GM13976 (cell line): Measurements from ENCODE around the gene PKMYT1.

Experiments
- DNase-seq: peaks from one replicate; pipeline ENCODE4 v3.0.0; 2012; ENCODE audit warnings: low spot score
- in situ Hi-C: fragments of 300-500 bp; cut with MboI; formaldehyde crosslinking; loops from one replicate; pipeline ENCODE4 v1.12.0; 2022; ENCODE audit warnings: low sequenced_read_pairs, mixed read lengths, inconsistent platforms; ENCODE audit not compliant: unreplicated experiment
- TF ChIP-seq, protein P1 (sequence below): IDR thresholded peaks from 2 replicates; pipeline ENCODE4 v1.5.1; 2012; ENCODE audit warnings: borderline replicate concordance, mild to moderate bottlenecking; ENCODE audit not compliant: insufficient read depth; ENCODE audit errors: extremely low read depth, missing control alignments, control extremely low read depth

The PKMYT1 gene

DNA sequence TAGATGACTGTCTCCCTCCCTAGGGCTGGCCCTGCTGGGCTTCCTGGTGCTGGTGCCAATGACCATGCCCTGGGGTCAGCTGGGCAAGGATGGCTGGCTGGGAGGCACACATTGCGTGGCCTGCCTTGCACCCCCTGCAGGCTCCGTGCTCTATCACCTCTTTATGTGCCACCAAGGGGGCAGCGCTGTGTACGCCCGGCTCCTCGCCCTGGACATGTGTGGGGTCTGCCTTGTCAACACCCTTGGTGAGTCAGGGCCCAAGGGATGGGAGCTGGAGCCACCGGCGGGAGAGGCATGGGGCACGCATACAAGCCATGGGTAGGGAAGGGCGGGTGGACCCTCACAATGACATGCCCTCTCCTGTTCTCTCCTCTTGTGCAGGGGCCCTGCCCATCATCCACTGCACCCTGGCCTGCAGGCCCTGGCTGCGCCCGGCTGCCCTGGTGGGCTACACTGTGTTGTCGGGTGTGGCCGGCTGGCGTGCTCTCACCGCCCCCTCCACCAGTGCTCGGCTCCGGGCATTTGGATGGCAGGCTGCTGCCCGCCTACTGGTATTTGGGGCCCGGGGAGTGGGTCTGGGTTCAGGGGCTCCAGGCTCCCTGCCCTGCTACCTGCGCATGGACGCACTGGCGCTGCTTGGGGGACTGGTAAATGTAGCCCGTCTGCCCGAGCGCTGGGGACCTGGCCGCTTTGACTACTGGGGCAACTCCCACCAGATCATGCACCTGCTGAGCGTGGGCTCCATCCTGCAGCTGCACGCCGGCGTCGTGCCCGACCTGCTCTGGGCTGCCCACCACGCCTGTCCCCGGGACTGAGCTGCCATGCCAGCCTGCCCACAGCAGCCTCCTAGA lies 8.9 kb downstream of the PKMYT1 start:
- TF ChIP-seq, protein P1, sequence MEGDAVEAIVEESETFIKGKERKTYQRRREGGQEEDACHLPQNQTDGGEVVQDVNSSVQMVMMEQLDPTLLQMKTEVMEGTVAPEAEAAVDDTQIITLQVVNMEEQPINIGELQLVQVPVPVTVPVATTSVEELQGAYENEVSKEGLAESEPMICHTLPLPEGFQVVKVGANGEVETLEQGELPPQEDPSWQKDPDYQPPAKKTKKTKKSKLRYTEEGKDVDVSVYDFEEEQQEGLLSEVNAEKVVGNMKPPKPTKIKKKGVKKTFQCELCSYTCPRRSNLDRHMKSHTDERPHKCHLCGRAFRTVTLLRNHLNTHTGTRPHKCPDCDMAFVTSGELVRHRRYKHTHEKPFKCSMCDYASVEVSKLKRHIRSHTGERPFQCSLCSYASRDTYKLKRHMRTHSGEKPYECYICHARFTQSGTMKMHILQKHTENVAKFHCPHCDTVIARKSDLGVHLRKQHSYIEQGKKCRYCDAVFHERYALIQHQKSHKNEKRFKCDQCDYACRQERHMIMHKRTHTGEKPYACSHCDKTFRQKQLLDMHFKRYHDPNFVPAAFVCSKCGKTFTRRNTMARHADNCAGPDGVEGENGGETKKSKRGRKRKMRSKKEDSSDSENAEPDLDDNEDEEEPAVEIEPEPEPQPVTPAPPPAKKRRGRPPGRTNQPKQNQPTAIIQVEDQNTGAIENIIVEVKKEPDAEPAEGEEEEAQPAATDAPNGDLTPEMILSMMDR: no peak
- in situ Hi-C loops: no loop called here
- no peak for DNase-seq

GRCh38 chr16:2970563-2970962 lies 9.7 kb downstream of the PKMYT1 start:
- DNase-seq: no peak
- in situ Hi-C loops: no loop called here
- TF ChIP-seq, protein P1: no peak

GRCh38 chr16:2969545-2970521 lies 10.4 kb downstream of the PKMYT1 start:
- in situ Hi-C loops: no loop called here

GRCh38 chr16:2968738-2969544 lies 11.3 kb downstream of the PKMYT1 start, which contains the start of gene PAQR4:
PAQR4 (plus strand) TSS chr16:2969348; CDS start chr16:2969675, 327 bp downstream.
- in situ Hi-C loops: no loop called here
- DNase-seq: peak; percentile 98
- TF ChIP-seq, protein P1: no peak

More at GRCh38 chr16:2969545-2970521, 10.4 kb downstream of the PKMYT1 start:
- TF ChIP-seq, protein P1: peak; percentile 62
- DNase-seq: peak; percentile 92

DNA sequence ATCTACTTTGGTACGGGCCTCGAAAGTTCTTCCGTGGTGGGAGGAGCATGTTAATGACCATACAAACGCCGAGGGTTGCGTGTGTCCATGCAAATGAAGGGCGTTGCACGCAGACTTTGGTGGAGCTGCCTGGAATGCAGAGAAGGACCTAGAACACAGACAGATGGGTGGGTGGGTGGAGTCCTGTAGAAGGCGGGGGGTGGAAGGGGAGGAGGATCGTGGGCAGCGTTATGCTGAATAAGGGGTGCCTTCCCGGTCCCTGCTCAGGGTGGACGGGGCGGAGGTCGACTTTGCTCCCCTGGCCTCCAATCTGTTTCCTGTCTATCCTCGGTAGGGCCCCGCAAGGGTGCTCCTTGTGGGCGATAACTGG lies 11.9 kb downstream of the PKMYT1 start:
- TF ChIP-seq, protein P1: no peak
- no peak for DNase-seq
- in situ Hi-C loops: no loop called here

- no peak for DNase-seq
- TF ChIP-seq, protein P1: no peak
- in situ Hi-C loops: no loop called here
These were observed 12.5 kb downstream of the PKMYT1 start for GRCh38 chr16:2967721-2968161.
